Posterior vena cava (tissue), 2 donors: Measurements from ENCODE around the gene NOL4L. TPM values are rescaled to one million over a fixed set of nuclear protein-coding genes. Genes with fewer than 3 reads are reported as not detected.

Experiments used
- DNase-seq: peaks from one replicate; pipeline ENCODE4 v3.0.0-alpha.2; 2020; ENCODE audit warnings: low spot score
- intact Hi-C, 2 donors: fragments of 100-400 bp; cut with DNase I; formaldehyde crosslinking; loops; one replicate each; pipeline versions ENCODE4 v1.14.1 to v1.14.2; 2022 to 2023
- total RNA-seq, 2 donors: library from RNA; stranded (reverse); fragmentation: NEBNext Ultra II Directional; extraction: Animal tissue kit (Norgen Biotek cat#: 25700); gene quantifications; one replicate each; pipeline ENCODE4 v1.2.1, GENCODE V29; 2021
- donor health status: DM: yes; HTN: yes; CAD: no.
- donor health status: DM: yes; HTN: yes; CAD: no.

Gene NOL4L
- total RNA-seq, 2 donors from 2014 or later: 9.3 to 12.0 TPM

DNA sequence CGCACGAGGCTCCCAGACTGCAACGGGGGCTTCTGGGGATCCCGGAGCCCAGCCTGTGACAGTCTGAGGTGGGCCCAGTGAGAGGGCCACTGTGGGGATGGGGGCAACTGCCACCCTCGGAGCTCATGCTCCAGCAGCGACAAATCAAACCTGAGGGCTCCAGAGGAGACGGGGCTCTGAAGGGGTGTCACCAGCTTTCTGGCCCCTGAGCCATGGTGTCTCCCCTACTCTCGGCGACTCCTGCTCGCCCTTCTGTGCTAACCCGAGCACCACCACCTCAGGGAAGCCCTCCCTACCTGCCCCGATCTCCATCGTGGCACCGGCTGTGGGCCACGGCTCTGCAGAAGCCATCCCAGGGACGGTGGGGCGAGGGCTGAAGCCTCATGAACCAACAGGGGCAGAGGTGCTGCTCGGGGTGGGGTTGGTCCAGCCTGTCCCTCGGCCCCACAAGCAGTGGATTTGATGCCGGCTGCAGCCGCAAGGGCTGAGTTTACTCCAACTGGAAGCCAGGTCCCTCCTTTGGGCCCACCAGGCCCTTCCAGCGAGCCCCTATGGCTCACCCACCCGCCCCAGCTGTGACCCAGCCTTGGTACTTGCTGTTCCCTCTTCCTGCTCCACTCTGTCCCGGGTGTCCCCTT, 124.3 kb downstream of the NOL4L start:
- DNase-seq: peak; percentile 66
- intact Hi-C loops: no loop called here

DNA sequence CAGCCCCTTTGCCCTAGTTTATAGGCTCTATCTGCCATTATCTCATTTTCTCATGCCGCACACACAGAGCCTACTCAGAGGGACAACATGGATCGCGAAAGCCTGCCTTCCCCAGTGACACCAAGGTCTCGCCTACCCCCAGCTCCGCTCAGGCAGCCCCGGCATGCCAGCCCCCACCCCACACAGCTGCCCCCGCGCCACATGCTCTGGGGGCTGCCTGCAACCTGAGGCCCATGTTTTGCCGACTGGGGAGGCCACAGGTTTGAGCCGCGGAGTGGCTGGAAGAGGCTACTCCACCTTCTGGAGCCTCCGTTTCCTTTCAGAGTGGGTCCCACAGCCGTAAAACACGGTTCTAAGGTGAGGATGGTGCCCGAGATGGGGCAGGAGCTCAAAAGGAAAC, 124.9 kb downstream of the NOL4L start:
- intact Hi-C loops: no loop called here
- no peak for DNase-seq

DNA sequence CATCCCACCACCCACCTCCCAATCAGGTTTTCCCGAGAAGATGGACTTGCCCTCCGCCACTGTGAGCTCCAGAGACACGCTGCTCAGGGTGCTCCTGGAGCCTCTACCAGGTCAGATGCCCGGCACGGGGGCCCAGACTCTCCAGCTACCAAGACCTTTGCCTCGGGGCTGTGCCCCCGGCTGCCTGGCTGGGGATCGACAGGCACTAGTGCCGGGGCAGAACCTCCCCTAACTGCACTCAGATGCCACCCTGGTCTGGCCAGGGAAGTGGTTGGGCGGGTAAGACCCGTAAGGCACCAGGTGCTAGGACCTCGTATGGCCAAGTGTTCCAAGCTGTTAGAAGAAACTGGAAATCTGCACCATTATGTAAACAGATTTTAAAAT, 126.3 kb downstream of the NOL4L start:
- intact Hi-C loops: no loop called here
- DNase-seq: peak; percentile 72

DNA sequence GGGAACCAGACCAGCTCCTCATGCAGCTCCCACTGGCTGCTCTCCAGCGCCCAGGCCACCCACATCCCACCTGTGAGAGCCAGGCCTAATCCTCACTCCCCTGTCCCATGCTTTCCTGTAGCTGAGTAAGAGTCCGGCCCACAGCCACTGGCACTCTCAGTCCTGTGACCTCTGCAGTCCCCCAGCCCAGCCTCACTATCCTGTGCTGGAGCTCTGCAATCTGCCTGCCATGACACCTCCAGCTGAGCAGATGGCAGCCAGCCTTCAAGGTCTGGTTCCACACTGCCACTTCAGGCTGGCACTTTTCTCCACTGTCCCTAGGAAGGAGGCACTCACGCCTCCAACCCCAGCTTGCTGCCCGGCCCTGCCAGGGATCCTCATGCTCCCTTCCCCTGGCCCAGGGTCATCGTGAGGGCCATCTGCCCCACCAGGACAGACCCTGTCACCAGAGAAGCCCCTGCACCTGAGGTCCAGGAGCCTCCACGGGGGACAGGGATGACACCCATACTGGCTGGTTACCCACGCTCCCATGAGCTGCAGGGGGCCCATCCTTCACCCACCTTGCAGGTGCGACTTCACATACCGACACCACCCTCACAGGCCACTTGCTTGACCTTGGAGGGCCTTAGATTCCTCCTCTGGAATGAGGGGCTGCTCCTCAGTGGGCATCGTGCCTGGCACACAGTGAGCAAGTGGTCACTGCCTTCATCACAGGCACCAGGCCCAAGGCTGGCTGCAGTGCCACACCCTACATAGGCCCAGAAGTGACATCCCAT, 126.9 kb downstream of the NOL4L start:
- DNase-seq: no peak
- intact Hi-C loops: no loop called here

DNA sequence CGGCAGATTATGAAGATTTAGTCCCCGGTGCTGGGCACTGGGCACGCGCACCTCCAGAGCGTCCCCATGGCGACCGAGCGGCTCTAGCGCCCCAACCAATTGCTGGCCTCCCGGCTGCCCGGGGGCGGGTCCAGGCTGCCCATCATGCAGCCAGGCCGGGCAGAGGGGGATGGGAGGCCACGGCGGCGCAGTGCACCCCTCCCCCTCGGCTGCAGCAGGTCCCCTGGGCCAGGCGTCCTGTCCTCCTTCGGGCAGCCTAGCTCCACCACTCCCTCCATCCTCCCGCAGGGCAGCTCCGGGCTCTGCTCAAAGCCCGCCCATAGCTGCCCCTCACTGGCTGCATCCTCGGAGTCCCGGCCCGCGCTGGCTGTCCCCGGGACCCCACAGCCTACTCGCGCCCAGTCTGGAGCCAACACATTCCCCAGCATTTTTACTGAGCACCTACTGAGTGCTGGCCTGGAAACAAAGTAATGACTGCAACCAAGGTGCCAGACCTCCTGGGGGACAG, 127.6 kb downstream of the NOL4L start:
- intact Hi-C loops: no loop called here
- peak; percentile 84 for DNase-seq

DNA sequence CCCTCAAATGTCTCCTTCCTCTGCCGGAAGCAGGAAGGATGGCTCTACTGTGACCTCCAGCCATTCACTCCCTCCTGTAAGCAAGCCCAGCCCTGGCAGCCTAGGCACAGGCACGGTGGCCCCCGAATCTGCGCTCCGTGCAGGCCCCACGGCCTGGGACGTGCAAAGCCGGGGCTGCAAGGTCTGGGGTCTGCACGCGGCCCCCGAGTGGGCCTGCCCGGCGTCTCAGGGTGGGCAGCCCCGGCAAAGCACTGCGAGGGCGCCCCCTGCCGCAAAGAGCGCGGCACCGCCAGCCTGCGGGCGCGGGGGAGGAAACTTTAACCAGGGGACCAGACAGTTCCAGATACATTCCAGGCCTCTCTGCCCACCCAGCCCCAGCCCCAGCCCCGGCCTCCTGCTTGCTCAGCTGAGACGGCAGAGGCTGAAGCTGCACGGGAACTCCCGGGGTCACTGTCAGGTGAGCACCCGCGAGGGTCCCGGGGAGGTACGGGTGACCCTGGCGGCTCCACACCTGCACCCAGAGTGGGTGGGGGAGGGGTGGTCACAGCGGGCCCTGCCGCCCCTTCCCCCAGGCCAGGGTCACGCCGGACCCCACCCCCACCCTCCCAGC, 128.2 kb downstream of the NOL4L start:
- DNase-seq: peak; percentile 83
- intact Hi-C loops: no loop called here

DNA sequence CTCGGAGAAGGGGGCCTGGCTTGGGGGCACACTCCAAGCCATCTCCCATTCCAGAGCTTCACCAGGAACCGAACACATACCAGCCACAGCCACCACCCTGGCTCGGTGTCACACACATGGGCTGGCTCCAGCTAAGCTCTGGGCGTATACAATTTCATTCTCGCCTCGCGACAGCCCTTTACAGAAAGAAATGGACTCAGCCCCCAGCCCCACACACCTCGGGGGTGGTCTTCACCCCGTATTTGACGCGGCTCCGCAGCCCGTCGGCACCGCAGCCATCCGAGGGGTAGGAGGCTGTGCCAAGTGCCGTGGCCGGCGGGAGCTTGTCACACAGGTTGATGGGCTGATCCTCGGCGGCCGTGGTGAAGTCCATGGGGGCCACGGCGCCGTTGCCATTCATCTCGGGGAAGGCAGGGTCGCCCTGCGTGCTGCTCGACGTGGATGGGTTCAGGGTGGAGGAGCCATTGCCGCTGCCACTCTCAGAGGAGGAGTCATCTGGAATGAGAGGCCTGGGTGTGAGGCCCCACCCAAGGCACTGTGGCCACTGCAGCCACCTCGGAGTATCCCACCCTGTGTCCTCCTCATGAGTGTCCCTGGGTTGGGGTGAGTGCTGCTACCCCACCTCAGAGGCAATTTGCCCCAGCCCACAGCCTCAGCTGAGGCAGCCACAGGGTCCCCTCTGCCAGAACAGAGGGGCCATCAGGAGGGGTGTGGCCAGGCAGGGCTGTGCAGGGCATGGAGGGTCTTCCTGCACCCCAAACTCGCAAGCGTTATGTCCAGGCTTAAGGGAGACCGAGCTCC, 129.0 kb downstream of the NOL4L start:
- DNase-seq: peak; percentile 80
- intact Hi-C loops: no loop called here

DNA sequence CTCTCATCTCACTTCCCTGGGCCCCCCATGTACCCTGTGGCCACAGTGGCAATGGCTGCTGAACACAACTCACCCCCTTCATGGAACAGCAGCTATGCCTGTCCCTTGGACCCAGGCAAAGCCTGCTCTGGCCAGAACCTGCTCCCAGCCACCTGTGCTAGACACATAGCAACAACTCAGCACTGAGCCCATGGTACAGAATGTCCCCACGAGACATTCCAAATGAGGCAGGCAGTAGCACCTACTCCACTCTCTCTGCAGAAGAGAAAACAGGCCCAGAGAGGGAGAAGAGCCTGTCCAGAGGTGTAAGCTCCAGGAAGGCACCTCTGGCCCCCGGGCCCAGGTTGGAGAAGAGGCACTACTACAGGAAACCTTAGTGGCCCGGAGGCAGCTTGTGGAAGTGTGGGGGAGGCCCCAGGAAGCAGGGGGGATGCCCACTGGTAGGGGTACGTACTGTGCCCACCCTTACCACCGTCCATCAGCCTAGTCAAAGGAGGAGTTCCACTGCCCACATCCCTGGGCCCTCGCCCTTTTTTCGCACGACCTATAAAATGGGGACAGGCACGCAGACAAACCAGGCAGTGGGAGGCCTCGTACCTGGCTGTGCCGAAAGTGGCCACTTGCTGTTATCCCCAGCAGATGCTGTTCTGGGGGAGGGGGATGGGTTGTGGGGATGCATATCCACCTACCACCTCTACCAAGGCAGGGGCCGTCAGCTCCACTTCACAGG, 129.8 kb downstream of the NOL4L start:
- no peak for DNase-seq
- intact Hi-C loops: no loop called here

DNA sequence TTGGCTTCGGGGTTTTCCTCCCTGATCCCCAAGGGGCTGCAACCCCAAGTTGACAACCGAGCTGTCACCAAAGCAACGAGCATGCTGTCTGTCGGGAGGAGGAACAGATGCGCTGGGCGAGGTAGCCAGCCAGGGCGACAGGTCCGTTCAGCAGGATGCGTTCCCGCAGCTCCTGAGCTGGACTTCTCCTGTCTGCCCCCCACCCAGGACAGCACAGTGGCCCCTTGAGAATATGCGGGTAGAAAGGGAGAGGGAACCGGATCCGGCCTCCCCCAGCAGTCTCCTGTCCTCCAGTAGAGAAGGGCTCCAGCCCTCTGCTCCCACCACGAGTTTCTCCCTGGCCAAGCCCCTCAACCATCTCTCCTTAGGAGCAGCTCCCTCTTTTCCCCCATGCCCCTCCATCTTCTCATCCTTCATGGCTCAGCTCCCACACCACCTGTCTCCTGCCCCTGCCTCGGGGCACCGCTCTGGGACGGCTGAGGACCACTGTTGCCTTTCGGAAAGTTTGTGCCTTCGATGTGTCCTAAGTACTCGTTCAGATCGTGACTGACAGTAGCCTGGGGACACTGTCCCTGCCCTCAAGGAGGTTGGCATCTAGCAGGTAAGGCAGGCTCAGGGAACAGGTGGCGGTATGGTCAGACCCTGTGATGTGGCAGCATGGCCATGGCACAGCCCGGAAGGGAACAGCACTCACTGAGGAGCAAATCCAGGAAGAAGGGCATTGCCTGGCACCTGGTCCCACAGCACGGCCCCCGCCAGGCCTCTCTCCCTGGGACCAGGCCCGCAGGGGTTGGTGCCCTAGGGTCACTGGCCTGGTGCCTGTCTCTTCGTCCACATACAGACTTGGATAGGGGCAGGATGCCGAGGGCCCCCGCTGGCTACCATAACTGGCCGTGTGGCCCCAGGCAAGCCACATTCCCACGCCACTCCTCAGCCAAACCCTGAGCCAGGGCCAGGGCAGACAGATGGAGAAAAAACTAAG, 130.7 kb downstream of the NOL4L start:
- DNase-seq: peak; percentile 75

DNA sequence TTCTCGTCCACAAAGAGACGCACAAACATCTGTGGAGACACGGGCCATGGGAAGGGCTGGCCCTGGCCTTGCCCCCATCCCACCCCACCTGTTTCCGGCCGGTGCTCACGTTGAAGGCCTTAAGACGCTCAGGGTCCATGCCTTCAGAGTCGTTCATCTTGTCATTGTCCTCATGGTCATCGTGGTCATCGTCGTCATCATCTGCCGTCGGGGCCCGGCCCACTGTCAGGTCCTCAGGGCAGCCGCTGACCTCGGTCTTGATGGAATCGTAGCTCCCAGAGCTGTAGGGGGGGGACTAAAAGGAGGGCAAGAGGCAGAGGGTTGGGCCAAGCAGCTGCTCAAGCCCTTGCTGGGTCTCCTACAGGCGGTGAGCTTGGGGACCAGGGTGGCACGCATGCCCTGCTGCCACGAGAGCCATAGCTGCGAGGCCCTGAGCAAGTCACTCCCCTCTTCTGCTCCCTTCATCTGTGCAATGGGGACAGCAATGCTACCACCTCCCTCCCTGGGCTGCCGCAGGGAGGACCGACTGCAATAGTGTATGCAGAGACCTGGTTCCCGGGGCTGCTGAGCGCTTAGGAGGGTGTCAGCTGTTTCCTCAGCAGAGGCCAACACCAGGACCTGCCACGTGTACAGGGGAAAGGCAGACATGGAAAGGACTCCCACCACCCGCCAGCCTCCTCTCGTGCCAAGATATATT, 131.5 kb downstream of the NOL4L start:
- peak; percentile 75 for DNase-seq
- intact Hi-C loops: no loop called here

More for the DNA sequence above, 130.7 kb downstream of the NOL4L start:
- intact Hi-C loops: no loop called here

DNA sequence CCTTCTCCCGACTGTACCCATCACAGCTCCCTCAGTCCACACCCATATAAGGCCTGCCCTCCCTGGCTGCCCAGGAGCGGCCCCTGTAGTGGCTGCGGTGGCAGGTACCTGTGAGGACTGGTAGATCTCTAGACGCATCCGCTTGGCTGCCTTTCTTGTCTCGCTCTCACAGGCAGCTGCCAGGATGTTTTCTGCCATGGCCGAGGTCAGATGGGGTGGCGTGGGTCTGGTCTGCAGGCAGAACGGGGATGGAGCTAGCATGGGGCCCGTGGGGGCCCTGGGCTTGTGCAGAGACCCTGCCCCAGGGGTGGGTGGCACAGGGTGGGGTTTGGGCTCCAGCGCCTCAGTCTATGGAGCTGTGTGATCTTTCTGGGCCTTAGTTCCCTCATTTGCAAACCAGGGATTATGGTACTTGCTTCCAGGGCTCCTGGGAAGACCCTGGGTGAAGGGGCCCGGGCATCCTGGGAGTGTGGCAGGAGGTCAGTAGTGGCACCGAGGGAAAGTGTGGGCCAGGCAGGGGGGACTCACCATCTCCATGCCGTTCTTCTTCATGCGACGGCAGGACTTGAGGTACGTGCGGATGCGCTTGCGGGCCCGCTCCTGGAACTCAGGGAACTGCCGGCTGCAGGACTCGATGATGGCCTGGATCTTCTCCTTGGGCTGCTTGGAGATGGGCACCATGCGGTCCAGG, 132.2 kb downstream of the NOL4L start:
- DNase-seq: peak; percentile 62
- intact Hi-C loops: no loop called here

DNA sequence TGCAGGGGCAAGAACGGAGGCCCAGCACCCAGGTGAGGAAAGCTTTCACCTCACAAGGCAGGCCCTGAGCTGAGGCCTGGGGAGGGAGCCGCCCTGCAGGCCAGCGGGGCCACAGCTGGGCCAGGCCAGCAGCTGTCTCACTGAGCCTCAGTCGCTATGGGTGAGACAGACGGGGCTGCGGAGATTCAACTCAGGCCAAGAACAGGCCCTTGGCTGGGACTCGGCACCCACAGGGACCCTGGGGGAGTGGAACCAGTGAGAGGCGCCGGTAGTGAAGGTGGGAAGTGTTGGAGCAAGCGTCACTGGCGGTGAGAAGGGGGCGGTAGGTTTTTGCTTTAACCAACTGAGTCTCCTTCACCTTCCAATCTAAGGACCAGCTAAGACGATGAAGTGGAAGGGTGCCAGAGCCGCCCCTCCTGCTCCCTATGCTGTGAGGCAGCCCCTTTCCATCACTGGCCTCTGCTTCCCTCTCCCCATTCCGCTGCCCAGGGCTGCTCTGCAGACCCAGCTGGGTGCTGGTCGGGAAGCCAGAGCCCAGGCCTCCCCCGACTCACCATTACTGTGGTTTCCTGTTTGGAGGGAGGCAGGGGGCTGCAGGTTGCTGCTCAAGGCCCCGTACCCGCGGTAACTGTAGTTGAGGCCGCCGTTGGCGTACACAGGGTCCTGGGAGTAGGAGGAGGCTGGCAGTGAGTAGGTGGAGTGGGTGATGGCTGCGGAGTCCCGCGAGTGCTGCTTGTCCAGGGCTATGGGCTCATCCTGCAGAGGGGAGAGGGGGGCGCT, 133.3 kb downstream of the NOL4L start:
- intact Hi-C loops: no loop called here
- peak; percentile 71 for DNase-seq

DNA sequence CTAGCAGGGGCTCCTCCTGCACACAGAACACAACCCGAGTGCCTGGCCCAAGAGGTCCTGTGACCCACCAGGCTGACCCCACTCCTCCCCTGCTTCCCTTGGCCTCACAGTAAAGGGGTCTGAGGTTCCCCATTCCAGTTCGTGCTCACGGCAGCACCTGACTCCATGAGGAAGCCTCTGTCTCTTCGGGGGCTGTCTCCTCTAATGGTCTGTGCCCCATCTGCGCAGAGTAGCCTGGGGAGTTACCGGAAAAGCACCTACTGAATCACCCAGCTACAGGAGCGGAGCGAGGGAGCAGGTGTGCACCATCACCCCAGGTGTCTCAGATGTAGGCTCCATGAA, 133.8 kb downstream of the NOL4L start:
- intact Hi-C loops: no loop called here
- DNase-seq: peak; percentile 46

DNA sequence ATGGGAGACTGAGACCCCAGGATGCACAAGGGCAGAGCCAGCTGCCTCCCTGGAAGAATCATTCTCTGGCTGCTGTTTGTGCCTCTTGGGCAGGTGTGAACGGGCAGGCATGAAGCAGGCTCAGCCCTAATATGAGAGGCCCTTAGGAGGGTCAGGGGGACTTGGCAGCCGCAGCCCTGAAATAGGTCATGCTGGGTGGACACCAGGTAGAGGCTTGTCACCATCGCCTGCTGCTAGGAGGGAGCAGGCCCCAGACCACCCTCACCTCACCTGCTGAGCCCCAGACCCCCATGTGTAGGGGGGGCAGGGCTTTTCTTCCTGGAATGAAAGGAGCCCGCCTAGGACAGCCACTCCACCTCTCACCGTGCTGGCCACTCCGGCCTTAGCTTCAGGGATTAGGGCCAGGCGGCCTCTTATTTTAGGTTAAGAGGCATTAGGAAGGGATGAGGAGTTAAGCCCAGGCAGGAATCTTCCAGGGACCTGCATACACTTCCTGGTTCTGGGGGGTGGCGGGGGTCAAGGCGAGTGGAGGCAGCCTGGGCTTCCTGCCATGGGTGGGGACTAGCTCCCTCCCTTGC, 134.6 kb downstream of the NOL4L start:
- intact Hi-C loops: no loop called here
- peak; percentile 59 for DNase-seq

DNA sequence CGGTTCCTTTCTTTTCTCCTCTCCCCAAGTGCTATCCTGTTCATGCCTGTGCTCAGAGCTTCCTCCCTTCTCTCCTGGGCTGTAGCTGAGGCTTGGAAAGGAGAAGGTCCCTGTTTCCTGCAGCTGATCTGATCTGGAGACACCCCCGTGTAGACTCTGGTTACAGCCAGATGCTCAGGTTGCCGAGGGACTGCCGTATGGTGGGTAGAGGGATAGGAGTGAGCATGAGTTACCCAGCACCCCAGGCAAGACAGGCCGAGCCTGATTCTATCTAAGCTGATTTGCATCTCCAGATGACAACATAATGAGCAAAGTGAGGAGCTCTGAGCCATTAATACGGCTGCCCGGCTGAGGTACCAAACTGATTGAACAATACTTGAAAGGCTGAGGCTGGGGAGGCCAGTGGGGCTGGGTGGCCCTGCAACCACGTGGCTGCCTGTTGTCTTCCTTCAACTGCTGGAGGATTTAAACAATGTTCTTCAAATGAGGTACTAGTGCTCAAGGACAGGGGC, 135.2 kb downstream of the NOL4L start:
- intact Hi-C loops: no loop called here
- DNase-seq: no peak
